Endothelial cell of umbilical vein (primary cell): ENCODE results near the gene EFNA2.

Experiments used
- POLR2AphosphoS5 ChIP-seq: IDR thresholded peaks from 2 replicates; pipeline ENCODE4 v1.6.1; 2012; ENCODE audit warnings: low read depth, mild to moderate bottlenecking, control low read depth, low read length, moderate library complexity; ENCODE audit not compliant: insufficient read depth
- TF ChIP-seq, protein P1 (sequence below), 2 donors: IDR thresholded peaks; 1 replicate in 1 of 2; 2 replicates in 1 of 2; pipeline ENCODE4 v1.5.1; 2011; ENCODE audit warnings: low read length in 2 of 2, mild to moderate bottlenecking in 2 of 2, moderate library complexity in 2 of 2, control low read depth in 1 of 2, inconsistent platforms in 1 of 2, low read depth in 1 of 2; ENCODE audit not compliant: insufficient read depth in 1 of 2; ENCODE audit errors: extremely low read depth in 1 of 2

DNA sequence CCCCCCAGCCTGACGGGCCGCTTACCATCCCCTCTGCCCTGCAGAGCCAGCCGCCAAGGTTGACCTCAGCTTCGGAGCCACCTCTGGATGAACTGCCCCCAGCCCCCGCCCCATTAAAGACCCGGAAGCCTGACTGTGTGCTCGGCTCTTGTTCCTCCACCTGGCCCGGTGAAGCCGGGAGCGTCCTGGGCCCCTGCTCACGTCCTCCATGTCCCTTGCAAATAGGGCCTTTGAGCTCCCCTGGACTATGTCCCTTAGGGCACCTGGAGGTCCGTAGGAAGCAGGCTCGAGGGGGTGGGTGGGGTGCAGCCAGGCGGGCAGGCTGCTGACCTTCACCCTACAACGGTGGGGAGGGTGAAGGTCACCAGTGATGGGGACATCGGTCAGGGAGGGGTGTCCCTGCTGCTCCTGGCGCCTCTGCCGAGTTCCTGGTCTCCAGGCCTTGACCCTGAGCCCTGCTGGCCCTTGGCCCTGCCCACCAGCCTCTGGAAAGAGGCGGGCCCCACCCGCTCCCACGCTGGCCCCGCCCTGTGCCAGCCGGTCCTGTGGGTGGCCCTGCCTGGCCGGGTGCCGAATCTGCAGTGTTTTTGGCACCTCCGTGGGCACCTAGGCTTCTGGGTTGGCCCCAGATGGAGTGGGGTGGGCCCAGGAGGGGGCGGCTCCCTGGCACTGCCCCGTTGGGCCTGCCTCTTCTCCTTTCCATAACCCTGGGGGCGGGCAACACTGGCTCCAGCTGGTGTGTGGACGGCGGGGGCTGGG, 40.8 kb upstream of the EFNA2 start:
- TF ChIP-seq, protein P1, sequence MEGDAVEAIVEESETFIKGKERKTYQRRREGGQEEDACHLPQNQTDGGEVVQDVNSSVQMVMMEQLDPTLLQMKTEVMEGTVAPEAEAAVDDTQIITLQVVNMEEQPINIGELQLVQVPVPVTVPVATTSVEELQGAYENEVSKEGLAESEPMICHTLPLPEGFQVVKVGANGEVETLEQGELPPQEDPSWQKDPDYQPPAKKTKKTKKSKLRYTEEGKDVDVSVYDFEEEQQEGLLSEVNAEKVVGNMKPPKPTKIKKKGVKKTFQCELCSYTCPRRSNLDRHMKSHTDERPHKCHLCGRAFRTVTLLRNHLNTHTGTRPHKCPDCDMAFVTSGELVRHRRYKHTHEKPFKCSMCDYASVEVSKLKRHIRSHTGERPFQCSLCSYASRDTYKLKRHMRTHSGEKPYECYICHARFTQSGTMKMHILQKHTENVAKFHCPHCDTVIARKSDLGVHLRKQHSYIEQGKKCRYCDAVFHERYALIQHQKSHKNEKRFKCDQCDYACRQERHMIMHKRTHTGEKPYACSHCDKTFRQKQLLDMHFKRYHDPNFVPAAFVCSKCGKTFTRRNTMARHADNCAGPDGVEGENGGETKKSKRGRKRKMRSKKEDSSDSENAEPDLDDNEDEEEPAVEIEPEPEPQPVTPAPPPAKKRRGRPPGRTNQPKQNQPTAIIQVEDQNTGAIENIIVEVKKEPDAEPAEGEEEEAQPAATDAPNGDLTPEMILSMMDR (IDR thresholded peaks at IDR 0.05; ENCODE audit: extremely low read depth in 1 of 2, insufficient read depth in 1 of 2, low read depth in 1 of 2, low read length in 2 of 2) = no peak
- no peak for TF ChIP-seq POLR2AphosphoS5
